Measurements from ENCODE around the gene DNAH2.
A peak's percentile ranks its signal among the peaks of the same experiment; 100 is the strongest.

The DNAH2 gene

GRCh38 chr17:7701681-7702080 lies 15.9 kb upstream of the DNAH2 start:
- no peak overlapping the region for H3K4me3 ChIP-seq (ENCODE audit: low read depth, low read length)
- no peak for DNase-seq (ENCODE audit: low read depth, low spot score)
- TF ChIP-seq CTCF (IDR thresholded peaks at IDR 0.05; ENCODE audit: insufficient read depth, low read length, missing control alignments): no peak
- ChIA-PET CTCF (interaction anchor here (4.3 kb wide), 1 partner anchor 13 kb away, joined by 45 read pairs; the partner anchor contains the start of genes TP53 and WRAP53), POLR2A (no interaction called here)

DNA sequence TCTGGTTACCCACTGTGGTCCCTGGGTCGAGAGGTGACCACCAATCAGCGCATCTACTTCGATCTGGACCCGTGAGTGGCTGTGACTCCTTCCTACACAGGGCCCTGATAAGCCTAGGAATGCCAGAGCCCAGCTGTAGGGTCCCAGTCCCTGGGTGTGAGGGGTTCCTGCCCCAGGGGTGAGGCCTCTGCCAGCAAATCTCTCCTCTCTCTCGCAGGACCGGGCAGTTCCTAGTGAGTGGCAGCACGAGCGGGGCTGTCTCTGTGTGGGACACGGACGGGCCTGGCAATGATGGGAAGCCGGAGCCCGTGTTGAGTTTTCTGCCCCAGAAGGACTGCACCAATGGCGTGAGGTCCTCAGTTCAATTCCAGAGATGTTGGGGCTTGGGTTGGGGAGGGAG lies 14.8 kb upstream of the DNAH2 start:
- no peak for DNase-seq (ENCODE audit: low read depth, low spot score)
- ChIA-PET POLR2A (interaction anchor here (0.7 kb wide), 1 partner anchor 155 kb away, joined by 4 read pairs; the partner anchor contains the start of gene NAA38), CTCF (interaction anchor here (1.4 to 2.2 kb wide), 2 partner anchors 15 to 357 kb away, joined by 3 to 25 read pairs; partner anchors contain the start of genes TP53 and WRAP53)
- TF ChIP-seq CTCF (IDR thresholded peaks at IDR 0.05; ENCODE audit: insufficient read depth, low read length, missing control alignments): no peak
- no peak overlapping the region for H3K4me3 ChIP-seq (ENCODE audit: low read depth, low read length)

GRCh38 chr17:7703584-7704479 lies 13.7 kb upstream of the DNAH2 start:
- CTCF ChIA-PET: interaction anchor here (1.4 to 5.9 kb wide), 3 partner anchors 13 to 356 kb away, joined by 3 to 35 read pairs (median 25); partner anchors contain the start of genes DNAH2, TP53 and WRAP53
- no peak for TF ChIP-seq CTCF (IDR thresholded peaks at IDR 0.05; ENCODE audit: insufficient read depth, low read length, missing control alignments)
- peak overlapping the region; percentile 58 for H3K4me3 ChIP-seq (ENCODE audit: low read depth, low read length)
- DNase-seq (ENCODE audit: low read depth, low spot score): no peak
- POLR2A ChIA-PET: interaction anchor here (0.7 to 2.5 kb wide), 3 partner anchors 11 to 153 kb away, joined by 4 to 11 read pairs (median 6); partner anchors contain the start of genes NAA38 and TP53

DNA sequence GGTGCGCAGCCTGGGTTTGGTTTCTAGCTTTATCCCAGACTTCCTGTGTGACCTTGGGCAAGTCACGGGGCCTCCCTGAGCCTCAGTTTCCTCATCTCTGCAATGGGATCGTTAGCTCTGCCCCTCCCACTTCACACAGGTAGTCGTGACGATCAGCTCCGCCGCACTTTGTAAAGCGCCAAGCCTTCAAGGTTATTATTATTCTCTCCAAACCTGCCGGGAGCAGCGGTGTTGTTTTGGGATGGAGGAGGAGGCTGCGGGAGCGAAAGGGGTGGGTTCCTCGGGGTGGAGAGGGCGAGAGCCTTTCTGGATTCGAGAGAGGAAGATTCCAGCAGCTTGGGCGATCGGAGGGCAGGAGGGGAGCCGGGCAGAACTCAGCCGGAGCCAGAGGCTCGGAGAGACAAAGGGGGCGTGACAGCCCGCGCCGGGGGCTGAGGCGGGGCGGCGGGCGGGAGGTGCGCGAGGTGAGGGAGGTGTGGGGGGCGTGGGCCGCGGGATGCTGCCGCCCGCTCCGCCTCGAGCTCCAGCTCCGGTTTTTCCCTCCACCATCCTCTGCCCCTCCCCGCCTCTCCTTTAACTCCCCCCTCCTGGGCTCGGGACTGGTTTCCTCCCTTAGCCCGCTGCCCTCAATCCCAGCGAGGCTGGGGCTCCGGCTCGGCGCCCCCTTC lies 12.8 kb upstream of the DNAH2 start, which contains the start of gene EFNB3:
Gene EFNB3 (plus strand): TSS at position 602 of the 668 bp plus-strand sequence. CDS start 397 bp downstream, outside the sequence.
- DNase-seq (ENCODE audit: low read depth, low spot score): no peak
- no peak for TF ChIP-seq CTCF (IDR thresholded peaks at IDR 0.05; ENCODE audit: insufficient read depth, low read length, missing control alignments)
- H3K4me3 ChIP-seq (ENCODE audit: low read depth, low read length): peak within 1 kb of the TSS; percentile 58
- ChIA-PET CTCF (interaction anchor here (0.6 to 5.9 kb wide), 3 partner anchors 12 to 286 kb away, joined by 3 to 35 read pairs (median 5); partner anchors contain the start of genes DNAH2 and WRAP53), POLR2A (interaction anchor here (1.9 to 2.5 kb wide), 2 partner anchors 10 to 18 kb away, joined by 6 to 11 read pairs; partner anchors contain the start of gene TP53)

DNA sequence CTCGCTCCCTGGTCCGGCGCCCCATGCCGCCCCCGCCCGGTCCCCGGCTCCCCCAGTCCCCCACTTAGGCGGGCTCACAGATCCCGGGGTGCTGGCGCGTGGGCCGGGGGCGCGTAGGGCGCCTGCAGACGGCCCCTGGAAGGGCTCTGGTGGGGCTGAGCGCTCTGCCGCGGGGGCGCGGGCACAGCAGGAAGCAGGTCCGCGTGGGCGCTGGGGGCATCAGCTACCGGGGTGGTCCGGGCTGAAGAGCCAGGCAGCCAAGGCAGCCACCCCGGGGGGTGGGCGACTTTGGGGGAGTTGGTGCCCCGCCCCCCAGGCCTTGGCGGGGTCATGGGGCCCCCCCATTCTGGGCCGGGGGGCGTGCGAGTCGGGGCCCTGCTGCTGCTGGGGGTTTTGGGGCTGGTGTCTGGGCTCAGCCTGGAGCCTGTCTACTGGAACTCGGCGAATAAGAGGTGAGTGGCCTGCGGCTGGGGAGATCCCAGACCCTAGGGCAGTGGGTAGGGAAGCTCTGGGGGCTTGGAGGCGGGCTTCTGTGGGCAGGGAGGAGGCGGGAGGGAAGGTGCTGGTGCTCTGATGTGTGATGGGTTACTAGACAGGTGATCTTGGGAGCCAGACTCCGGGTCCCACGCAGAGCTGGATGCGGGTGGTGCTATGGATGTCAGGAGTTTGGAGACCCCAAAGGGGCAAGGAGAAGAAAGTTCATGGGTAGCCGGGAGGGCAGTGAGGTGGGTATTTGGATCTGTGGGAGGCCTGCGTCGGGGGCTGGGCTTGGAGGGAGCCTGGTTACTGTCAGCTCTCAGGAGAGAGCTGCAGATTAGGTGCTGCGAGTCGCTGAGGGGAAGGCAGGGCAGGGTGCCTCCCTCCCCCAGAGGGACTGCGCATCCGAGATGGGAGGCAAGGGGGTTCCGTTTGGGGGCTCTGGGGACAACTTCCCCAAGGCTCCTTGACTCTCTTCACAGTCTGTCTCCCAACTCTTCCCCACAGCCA lies 12.0 kb upstream of the DNAH2 start:
- CTCF ChIA-PET: interaction anchor here (1.3 to 5.9 kb wide), 4 partner anchors 11 to 285 kb away, joined by 3 to 35 read pairs (median 8); partner anchors contain the start of genes DNAH2, TP53 and WRAP53
- H3K4me3 ChIP-seq (ENCODE audit: low read depth, low read length): peak overlapping the region; percentile 58
- no peak for DNase-seq (ENCODE audit: low read depth, low spot score)
- no peak for TF ChIP-seq CTCF (IDR thresholded peaks at IDR 0.05; ENCODE audit: insufficient read depth, low read length, missing control alignments)
- POLR2A ChIA-PET: interaction anchor here (1.9 to 2.5 kb wide), 2 partner anchors 9 to 19 kb away, joined by 6 to 11 read pairs; partner anchors contain the start of gene TP53
